AG09309 (cell line): ENCODE measurements around the gene TEPSIN.

Source experiments
- DNase-seq: peaks from one replicate; pipeline ENCODE4 v3.0.0-alpha.2; 2010; ENCODE audit warnings: low read depth
- H3K4me3 ChIP-seq: 2 replicates; pipeline ENCODE4 v1.5.1; 2011; ENCODE audit warnings: mild to moderate bottlenecking, low read depth, low read length, moderate library complexity; ENCODE audit not compliant: control insufficient read depth
- CTCF ChIP-seq: IDR thresholded peaks from 2 replicates; pipeline ENCODE4 v1.5.1; 2011; ENCODE audit warnings: mild to moderate bottlenecking, low read depth, low read length, inconsistent platforms; ENCODE audit not compliant: insufficient read depth, control insufficient read depth; ENCODE audit errors: missing control alignments

TEPSIN gene

GRCh38 chr17:81186203-81186602, 52.7 kb downstream of the TEPSIN start:
- H3K4me3 ChIP-seq: no peak overlapping the region
- TF ChIP-seq CTCF: no peak
- no peak for DNase-seq

DNA sequence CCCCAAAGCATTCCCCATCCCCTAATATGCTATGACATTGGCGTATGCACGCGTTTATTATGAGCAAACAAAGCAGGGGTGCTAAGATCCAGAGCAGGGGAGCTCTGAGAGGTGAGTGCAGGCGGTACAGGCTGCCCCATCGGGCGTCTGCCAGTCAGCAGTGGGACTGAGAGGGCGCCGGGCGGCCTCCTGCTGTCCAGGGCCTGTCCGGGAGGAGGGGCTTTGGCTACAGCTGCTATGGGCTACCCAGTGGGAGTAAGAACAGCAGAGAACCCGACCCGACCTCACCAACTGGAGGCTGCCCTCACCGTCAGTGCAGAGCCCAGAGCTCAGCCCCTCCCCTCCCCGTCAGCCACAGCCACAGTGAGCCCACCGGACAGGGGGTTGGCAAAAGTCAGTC, 54.3 kb downstream of the TEPSIN start:
- TF ChIP-seq CTCF: no peak
- no peak overlapping the region for H3K4me3 ChIP-seq
- DNase-seq: no peak

GRCh38 chr17:81183807-81184206, 55.0 kb downstream of the TEPSIN start:
- no peak for TF ChIP-seq CTCF
- H3K4me3 ChIP-seq: no peak overlapping the region
- no peak for DNase-seq

DNA sequence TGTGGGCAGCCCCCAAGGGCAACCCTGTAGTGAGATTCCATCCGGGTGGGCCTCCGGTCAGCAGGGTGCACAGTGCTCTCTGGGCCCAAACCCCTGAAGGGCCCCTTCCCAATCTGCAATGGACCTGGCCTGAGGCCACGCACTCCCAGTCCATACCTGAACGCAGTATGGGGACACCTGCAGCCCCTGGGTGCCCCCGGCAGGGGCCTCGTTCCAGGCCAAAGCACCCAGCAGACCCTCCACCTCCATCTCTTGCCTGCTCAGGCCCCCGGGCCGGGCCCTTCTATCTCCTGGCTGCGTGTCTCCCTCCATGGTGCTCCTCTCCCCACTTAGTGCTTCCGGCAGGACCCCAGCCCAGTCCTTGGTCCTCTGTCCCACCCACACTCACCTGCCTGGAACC, 55.5 kb downstream of the TEPSIN start:
- no peak for TF ChIP-seq CTCF
- H3K4me3 ChIP-seq: no peak overlapping the region
- DNase-seq: no peak

DNA sequence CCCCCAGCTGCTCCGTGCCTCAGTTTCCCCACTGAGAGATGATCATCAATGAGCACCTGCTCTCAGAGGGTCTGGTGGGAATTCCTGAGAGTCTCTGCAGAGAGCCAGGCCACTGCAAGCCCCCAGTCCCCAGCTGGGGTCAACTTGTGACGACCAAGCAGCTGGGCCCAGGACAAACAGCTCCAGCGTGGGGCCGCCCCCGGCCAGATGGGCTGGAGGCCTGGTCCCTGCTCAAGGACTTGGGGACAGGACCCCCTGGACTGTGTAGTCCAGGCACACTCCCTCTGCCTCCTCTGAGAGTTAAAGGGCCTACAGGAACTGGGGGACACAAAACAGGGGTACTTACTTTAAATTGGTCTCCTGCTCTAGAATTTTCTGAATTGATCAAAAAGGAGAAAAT, 56.3 kb downstream of the TEPSIN start:
- no peak overlapping the region for H3K4me3 ChIP-seq
- no peak for DNase-seq
- no peak for TF ChIP-seq CTCF

GRCh38 chr17:81181811-81182185, 57.1 kb downstream of the TEPSIN start:
- no peak for DNase-seq
- no peak overlapping the region for H3K4me3 ChIP-seq
- no peak for TF ChIP-seq CTCF

DNA sequence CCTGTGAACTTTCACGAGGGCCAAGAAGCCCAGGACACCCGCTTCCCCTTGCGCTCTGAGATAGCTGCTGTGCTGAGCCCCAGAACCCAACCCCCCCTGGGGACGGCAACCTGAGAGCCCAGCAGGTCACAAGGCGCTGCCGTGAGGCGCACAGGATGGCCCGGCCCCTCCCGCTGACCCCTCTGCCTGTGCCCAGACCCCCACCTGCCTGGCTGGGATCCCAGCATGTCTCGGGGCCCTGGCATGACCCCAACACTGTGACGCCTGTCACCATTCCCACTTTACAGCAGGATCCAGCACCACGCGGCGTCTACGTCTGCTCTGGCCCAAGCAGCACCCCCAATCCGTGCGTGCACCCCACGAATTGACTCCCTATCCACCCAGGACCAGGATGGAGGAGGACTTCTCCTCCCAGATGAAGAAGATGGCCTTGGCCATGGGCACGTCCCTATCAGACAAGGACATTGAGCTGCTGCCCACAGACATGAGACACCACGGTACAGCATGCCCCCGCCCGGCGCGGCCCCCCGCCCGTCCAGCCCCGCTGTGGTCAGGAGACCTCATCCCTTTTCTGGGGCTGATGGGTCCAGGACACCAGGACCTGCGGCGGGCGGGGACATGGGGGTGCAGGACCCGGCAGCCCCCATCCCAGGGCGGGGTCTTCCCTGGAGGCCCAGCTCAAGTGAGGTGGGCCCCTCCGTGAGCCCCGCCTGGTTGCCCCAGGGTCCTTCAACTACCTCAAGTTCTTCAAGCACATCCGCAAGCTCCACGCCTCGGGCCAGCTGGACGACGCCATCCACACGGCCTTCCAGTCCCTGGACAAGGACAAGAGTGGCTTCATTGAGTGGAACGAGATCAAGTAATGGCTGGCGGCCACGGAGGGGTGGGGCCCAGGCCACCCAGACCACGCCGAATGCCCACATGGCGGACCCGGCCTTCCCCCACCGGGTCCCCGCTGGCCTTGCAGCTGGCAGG, 57.7 kb downstream of the TEPSIN start:
- no peak for DNase-seq
- H3K4me3 ChIP-seq: no peak overlapping the region

More for the DNA sequence above, 57.7 kb downstream of the TEPSIN start:
- no peak for TF ChIP-seq CTCF
